Smooth muscle cell (in vitro differentiated cells): ENCODE measurements around the gene SESN1. TPM values are rescaled to one million over a fixed set of nuclear protein-coding genes. Genes with fewer than 3 reads are reported as not detected.

ENCODE experiments used
- DNase-seq: peaks from one replicate; lab custom pipeline; 2025; ENCODE audit not compliant: unreplicated experiment; lab: John Stamatoyannopoulos, UW
- H2AFZ ChIP-seq: fragments of 200-600 bp; sonication (generic); 2 replicates; pipeline ENCODE4 v1.6.0; 2016; ENCODE audit warnings: antibody characterized with exemption, low read depth, mild to moderate bottlenecking
- H3F3A ChIP-seq: fragments of 200-600 bp; sonication (generic); 2 replicates; pipeline ENCODE4 v1.6.0; 2017; ENCODE audit warnings: antibody characterized with exemption, low read depth
- H3K27ac ChIP-seq: fragments of 200-600 bp; sonication (generic); 2 replicates; pipeline ENCODE4 v1.5.1; 2016; ENCODE audit warnings: low read depth, mild to moderate bottlenecking
- H3K27me3 ChIP-seq: fragments of 200-600 bp; sonication (generic); 2 replicates; pipeline ENCODE4 v1.6.1; 2016; ENCODE audit warnings: low read depth, mild to moderate bottlenecking
- H3K36me3 ChIP-seq: fragments of 200-600 bp; sonication (generic); 2 replicates; pipeline ENCODE4 v1.5.1; 2016; ENCODE audit warnings: low read depth
- H3K4me1 ChIP-seq: fragments of 200-600 bp; sonication (generic); 2 replicates; pipeline ENCODE4 v1.5.1; 2016; ENCODE audit warnings: low read depth
- H3K4me2 ChIP-seq: fragments of 200-600 bp; sonication (generic); 2 replicates; pipeline ENCODE4 v1.6.0; 2016; ENCODE audit warnings: mild to moderate bottlenecking
- H3K4me3 ChIP-seq: fragments of 200-600 bp; sonication (generic); 2 replicates; pipeline ENCODE4 v1.5.1; 2016; ENCODE audit warnings: mild to moderate bottlenecking
- H3K79me2 ChIP-seq: fragments of 200-600 bp; sonication (generic); 2 replicates; pipeline ENCODE4 v1.6.0; 2016; ENCODE audit warnings: low read depth, mild to moderate bottlenecking
- H3K9ac ChIP-seq: fragments of 200-600 bp; sonication (generic); 2 replicates; pipeline ENCODE4 v1.6.0; 2016; ENCODE audit warnings: low read depth
- H3K9me3 ChIP-seq: fragments of 200-600 bp; sonication (generic); replicated peaks from 2 replicates; pipeline ENCODE4 v1.5.1; 2016; ENCODE audit warnings: low read depth
- H4K20me1 ChIP-seq: fragments of 200-600 bp; sonication (generic); 2 replicates; pipeline ENCODE4 v1.6.0; 2016; ENCODE audit warnings: low read depth
- WGBS: methylation state at CpG from one replicate; pipeline ENCODE4 v1.1.7; 2016; ENCODE audit warnings: low lambda C conversion rate; 5-methylcytosine and 5-hydroxymethylcytosine counted together
- polyA plus RNA-seq: library from polyadenylated mRNA; unstranded; fragments of >200 nt; fragmentation: Nextera tagmentation; extraction: Ambion mirVana; gene quantifications from 2 replicates; pipeline ENCODE4 v1.2.1, GENCODE V29; 2016
- total RNA-seq: library from RNA; depleted of rRNA; stranded (reverse); fragments of >200 nt; gene quantifications from 2 replicates; pipeline ENCODE4 v1.2.3, GENCODE V29; 2014
- TF ChIP-seq, protein P1 (sequence below): fragments of 200-600 bp; sonication (generic); IDR thresholded peaks from 2 replicates; pipeline ENCODE4 v1.5.1; 2017; ENCODE audit warnings: borderline replicate concordance, mild to moderate bottlenecking, antibody characterized with exemption; ENCODE audit not compliant: insufficient read depth, poor library complexity, severe bottlenecking

Gene SESN1
- total and polyA plus RNA-seq, 2 experiments from 2014 or later, result 24.1 to 38.7 TPM

DNA sequence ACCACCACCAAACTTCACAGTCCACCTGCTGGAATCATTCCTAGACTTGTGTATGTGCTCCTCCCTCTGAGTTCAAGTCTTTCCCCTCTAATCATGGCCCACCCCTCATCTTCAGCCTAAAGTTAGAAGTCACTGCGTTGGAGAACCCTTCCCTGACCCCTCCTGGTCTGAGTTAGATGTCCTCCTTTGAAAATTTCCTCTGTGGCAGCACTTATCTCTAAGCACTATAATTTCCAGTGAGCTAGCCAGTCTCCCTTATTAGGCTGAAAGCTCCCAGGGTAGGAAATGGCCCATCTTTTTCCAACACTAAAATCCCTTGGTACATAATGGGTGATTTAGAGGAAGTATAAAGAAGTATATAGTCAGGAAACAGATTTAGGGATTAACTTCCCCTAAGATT, 63.2 kb downstream of the SESN1 start:
- H3K27ac ChIP-seq, result no peak overlapping the region
- H3K4me1 ChIP-seq, result no peaks in the 10 kb centered on the region
- no peak overlapping the region for H3K9ac ChIP-seq
- H3K36me3 ChIP-seq, result no peaks in the 10 kb centered on the region
- peaks cover 3% of the 10 kb centered on the region for H3K79me2 ChIP-seq
- H4K20me1 ChIP-seq, result no peaks in the 10 kb centered on the region
- no peak overlapping the region for H2AFZ ChIP-seq
- H3K4me3 ChIP-seq, result no peak overlapping the region
- H3K27me3 ChIP-seq, result no peaks in the 10 kb centered on the region
- H3K9me3 ChIP-seq, result no peaks in the 10 kb centered on the region
- no peak overlapping the region for H3K4me2 ChIP-seq
- no peaks in the 10 kb centered on the region for H3F3A ChIP-seq
- TF ChIP-seq, protein P1, sequence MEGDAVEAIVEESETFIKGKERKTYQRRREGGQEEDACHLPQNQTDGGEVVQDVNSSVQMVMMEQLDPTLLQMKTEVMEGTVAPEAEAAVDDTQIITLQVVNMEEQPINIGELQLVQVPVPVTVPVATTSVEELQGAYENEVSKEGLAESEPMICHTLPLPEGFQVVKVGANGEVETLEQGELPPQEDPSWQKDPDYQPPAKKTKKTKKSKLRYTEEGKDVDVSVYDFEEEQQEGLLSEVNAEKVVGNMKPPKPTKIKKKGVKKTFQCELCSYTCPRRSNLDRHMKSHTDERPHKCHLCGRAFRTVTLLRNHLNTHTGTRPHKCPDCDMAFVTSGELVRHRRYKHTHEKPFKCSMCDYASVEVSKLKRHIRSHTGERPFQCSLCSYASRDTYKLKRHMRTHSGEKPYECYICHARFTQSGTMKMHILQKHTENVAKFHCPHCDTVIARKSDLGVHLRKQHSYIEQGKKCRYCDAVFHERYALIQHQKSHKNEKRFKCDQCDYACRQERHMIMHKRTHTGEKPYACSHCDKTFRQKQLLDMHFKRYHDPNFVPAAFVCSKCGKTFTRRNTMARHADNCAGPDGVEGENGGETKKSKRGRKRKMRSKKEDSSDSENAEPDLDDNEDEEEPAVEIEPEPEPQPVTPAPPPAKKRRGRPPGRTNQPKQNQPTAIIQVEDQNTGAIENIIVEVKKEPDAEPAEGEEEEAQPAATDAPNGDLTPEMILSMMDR, result no peak
- no peak for DNase-seq
- 65% methylated on average over 1 of the region's 1 CpG for WGBS

- no peaks in the 10 kb centered on the region for H3K36me3 ChIP-seq
- peaks cover 6% of the 10 kb centered on the region for H3K9me3 ChIP-seq
- H4K20me1 ChIP-seq, result peaks cover 2% of the 10 kb centered on the region
- TF ChIP-seq, protein P1, result no peak
- H3K9ac ChIP-seq, result no peak overlapping the region
- no peaks in the 10 kb centered on the region for H3K4me1 ChIP-seq
- H3K27me3 ChIP-seq, result no peaks in the 10 kb centered on the region
- H3F3A ChIP-seq, result no peaks in the 10 kb centered on the region
- H3K4me3 ChIP-seq, result no peak overlapping the region
- no peak overlapping the region for H2AFZ ChIP-seq
- WGBS, result 97% methylated on average over 1 of the region's 1 CpG
- DNase-seq, result no peak
- H3K79me2 ChIP-seq, result peaks cover 3% of the 10 kb centered on the region
- no peak overlapping the region for H3K27ac ChIP-seq
- H3K4me2 ChIP-seq, result no peak overlapping the region
Measured at GRCh38 chr6:109029313-109029712, 65.3 kb downstream of the SESN1 start.

GRCh38 chr6:109028439-109028838, 66.2 kb downstream of the SESN1 start:
- TF ChIP-seq, protein P1, result no peak
- peaks cover 6% of the 10 kb centered on the region for H3K9me3 ChIP-seq

GRCh38 chr6:109027964-109028363, 66.7 kb downstream of the SESN1 start:
- no peak overlapping the region for H3K4me3 ChIP-seq
- TF ChIP-seq, protein P1, result no peak
- peaks cover 6% of the 10 kb centered on the region for H4K20me1 ChIP-seq
- H3F3A ChIP-seq, result no peaks in the 10 kb centered on the region
- H3K4me2 ChIP-seq, result no peak overlapping the region
- peaks cover 3% of the 10 kb centered on the region for H3K79me2 ChIP-seq
- no peak overlapping the region for H2AFZ ChIP-seq
- no peak overlapping the region for H3K9ac ChIP-seq
- no peaks in the 10 kb centered on the region for H3K4me1 ChIP-seq
- H3K36me3 ChIP-seq, result no peaks in the 10 kb centered on the region
- H3K9me3 ChIP-seq, result peaks cover 6% of the 10 kb centered on the region
- H3K27me3 ChIP-seq, result no peaks in the 10 kb centered on the region
- no peak overlapping the region for H3K27ac ChIP-seq
- DNase-seq, result no peak

More at GRCh38 chr6:109028439-109028838, 66.2 kb downstream of the SESN1 start:
- no peaks in the 10 kb centered on the region for H3K36me3 ChIP-seq
- peaks cover 6% of the 10 kb centered on the region for H4K20me1 ChIP-seq
- DNase-seq, result no peak
- WGBS, result 93% methylated on average over 3 of the region's 3 CpGs
- peaks cover 3% of the 10 kb centered on the region for H3K79me2 ChIP-seq
- no peak overlapping the region for H3K4me2 ChIP-seq
- H3K27ac ChIP-seq, result no peak overlapping the region
- no peaks in the 10 kb centered on the region for H3K27me3 ChIP-seq
- H3K4me3 ChIP-seq, result no peak overlapping the region
- no peak overlapping the region for H3K9ac ChIP-seq
- H3K4me1 ChIP-seq, result no peaks in the 10 kb centered on the region
- H2AFZ ChIP-seq, result no peak overlapping the region
- H3F3A ChIP-seq, result no peaks in the 10 kb centered on the region
